GM18907 (cell line): ENCODE measurements around the gene SPARC.
A peak's percentile ranks its signal among the peaks of the same experiment; 100 is the strongest.

ENCODE experiments used
- ATAC-seq: cut with Tn5 transposase; IDR thresholded peaks from one replicate; pipeline ENCODE4 v1.9.1; 2021; ENCODE audit warnings: mild to moderate bottlenecking, moderate library complexity; ENCODE audit not compliant: unreplicated experiment

SPARC gene

DNA sequence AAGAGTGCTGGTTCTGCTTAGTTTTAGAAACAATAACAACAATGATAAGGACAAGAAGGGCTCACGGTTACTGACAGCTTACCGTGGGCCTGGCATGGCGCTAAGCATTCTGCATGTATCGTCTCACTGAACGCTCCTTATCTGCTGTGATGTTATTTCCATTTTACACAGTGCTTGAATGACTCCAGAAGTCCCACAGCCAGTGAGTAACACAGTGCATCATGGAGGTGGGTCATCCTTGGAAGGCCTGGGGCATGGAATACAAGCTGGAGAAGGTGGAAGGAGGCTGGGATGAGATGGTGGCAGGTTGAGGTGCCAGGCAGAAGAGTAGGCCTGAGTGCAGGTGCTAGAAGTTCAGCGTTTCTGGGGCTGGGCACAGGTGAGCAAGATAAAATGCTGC is 59.1 kb downstream of the SPARC start:
- ATAC-seq, result no peak

- ATAC-seq, result no peak
These were observed 61.4 kb downstream of the SPARC start for GRCh38 chr5:151625285-151625684.

DNA sequence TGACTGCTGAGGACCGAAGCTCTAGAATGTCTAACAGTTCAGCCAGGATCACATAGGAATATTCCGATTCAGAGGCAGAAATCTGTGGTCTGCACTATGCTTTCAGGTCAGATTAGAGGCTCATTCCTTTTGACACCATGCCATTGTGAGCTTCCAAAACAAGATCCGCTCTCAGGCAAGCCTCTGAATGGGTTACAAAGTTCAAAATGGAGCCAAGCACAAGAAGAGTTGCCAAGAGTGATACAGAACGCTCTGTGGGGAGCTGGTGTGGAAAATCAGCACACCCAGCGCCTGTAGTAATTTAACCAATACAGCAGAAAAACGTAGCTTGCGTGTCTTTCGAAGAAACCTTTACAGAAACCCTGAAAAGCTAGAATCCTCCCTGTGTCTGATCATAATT is 62.2 kb downstream of the SPARC start:
- no peak for ATAC-seq

GRCh38 chr5:151622367-151623088 is 64.2 kb downstream of the SPARC start:
- ATAC-seq, result no peak

DNA sequence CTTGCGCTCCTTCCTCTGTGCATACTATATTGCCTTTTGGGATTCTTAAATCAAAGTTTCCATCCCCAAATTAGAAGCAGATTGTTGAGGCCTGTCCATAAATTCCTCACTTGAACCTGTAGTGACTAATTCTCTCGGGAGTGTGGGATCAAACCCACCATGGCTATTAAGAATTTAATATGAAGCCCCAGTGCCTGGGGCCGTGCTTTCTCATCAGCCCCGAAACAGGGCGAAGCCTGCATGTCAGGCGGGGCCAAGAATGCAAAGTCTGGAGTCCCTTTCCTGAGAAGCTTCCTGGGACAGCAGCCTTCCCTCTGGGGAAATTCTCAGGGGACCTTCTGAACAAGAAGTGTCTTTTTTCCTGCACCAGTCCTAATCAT is 66.3 kb downstream of the SPARC start:
- no peak for ATAC-seq

DNA sequence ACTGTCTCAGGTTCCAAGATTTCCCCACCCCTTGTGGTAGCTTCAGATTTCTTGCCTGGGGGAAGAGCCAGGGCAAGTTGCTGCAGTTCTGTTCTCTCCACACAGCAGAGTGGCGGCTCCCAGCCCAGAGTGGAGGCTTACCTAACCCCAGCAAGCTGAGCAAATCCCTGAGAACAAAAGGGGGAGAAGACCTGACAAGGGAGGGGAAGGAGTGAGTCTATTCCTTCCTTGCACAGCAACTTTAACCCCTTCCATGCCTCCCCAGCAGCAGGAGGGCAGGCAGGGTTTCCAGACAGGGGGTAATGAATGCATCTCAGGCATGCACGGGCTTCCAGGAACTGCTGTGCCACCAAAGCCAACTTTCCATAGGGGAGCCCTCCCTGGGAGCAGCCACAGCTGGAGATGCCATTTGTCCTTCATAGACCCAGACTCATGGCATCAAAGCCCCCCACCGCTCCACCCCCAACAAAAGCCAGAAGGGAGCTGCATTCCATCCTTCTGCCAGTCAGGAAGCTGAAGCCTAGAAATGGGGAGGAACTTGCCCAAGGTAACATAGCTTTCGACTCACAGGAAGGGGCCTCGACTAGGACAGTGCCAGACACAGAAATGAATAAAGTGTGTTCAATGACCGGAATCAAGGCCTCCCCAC is 66.8 kb downstream of the SPARC start:
- no peak for ATAC-seq

DNA sequence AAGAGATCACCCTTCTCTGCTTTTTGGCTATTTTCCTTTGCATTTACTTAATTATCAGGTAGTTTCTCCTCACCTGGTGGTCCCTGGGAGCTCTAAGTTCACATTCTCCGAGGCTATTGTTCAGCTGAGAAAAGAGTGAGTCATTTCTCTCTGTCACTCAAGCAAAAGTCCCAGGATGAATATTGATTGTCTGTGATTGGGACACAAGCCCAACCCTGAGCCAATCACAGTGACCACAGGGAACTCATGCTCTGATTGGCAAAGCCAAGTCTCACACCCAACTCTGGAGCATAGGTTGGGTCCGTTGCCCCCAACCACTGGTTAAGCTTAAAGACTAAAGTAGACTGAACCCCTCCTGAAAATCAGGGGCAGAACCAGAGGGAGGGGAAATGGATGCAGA is 67.8 kb downstream of the SPARC start:
- ATAC-seq, result no peak

DNA sequence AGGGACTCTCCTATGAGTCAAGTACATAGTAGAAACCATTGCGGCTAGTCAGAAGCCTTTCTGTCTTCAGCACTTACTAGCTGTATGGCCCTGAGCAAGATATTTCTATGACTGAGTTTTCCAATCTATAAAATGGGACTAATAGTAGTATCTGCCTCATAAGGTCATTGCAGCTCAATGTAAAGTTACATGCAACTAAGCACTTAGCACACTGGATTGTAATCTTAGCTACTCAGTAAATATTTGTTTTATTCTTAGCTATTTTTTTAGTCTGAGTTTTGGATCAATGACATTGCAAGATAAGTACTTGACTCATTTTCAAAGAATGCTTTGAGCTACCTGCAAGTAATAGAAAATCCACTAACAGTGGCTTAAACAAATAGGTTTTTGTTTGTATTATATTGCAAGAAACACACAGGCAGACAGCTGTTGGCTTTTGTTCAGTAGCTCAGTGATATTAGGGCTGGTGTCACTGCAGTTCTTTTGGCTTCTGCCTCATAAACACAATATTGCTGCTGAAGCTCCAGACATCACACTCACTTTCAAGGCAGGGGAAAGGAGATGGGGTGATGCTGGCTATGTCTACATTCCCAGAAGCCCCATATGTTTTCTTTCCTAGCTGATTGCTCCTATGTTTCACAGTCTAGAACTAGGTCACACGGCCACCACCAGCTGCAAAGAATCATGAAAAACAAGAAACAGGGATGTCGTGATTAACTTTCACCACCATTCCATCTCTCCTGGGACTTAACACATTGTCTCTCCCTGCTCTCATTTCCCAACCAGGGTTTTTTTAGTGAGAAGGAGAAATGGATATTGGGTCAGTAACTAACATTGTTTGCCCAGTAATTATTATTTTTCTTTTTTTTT is 68.6 kb downstream of the SPARC start:
- ATAC-seq, result no peak

GRCh38 chr5:151617383-151617840 is 69.3 kb downstream of the SPARC start:
- ATAC-seq, result no peak

DNA sequence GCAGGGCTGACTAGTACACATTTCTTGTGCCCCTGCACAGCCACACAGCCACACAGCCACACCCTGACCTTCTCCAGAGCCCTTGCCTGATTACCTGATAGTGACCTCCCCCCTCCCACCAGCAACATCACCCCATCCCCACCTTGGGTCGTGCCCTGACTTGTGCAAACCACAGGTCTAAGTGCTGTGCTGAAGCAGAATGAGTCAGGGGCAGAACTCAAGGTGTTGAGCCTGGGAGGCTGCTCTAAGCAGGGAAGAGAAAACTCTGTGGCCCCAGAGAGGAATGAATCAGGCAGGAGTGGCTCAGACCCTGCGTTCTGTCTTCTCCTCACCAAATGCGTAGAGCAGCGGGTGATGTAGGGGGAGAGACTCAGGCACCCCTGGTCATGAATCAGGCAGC is 71.3 kb downstream of the SPARC start:
- no peak for ATAC-seq

- no peak for ATAC-seq
These were observed 72.2 kb downstream of the SPARC start for GRCh38 chr5:151614565-151614964.

GRCh38 chr5:151612689-151613427 is 73.9 kb downstream of the SPARC start:
- peak; percentile 93 for ATAC-seq

DNA sequence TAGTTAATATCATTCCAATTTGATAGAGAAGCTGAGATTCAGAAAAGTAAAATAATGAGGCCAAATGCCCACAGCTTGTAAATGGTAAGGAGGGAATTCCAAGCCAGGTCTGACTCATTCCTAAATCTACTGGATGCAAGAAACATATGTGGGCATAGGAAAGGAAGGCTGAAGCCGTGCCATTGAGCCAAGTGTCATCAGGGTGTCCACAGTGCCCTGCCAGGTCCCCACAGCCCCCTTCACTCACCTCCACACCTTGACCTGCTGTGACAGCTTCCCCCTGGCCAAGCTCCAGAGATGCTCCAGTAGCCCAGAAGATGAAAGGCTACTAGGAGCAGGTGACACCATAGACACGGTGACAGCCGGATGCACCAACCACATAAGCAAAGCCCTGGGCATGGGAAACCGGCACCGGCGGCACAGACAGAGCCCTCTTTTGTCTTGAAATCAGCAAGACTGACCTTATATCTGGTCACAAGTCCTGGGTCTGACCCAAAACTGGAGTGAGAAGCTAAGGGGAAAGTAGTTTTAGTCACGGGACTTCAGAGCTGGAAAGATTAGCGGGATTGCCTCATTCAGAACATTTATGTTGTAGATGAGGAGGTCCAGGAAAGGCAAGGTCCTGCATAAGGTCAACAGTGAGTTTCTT is 75.5 kb downstream of the SPARC start:
- ATAC-seq, result no peak
